ENCODE results near the gene CTSC. TPM values are rescaled to one million over a fixed set of nuclear protein-coding genes. Genes with fewer than 3 reads are reported as not detected.

CTSC gene
- total and polyA plus RNA-seq, 7 experiments from 2014 or later, result 26.9 to 174 (median 86.6) TPM

- ChIA-PET POLR2A (interaction anchor here (0.6 kb wide), 1 partner anchor 27 kb away, joined by 3 read pairs; no protein-coding TSS in a partner anchor), CTCF (no interaction called here)
- H3K4me1 Mint-ChIP-seq, result peaks cover 3 to 56% (median 15%) of the 10 kb centered on the region in 7 donors
- H3K9me3 Mint-ChIP-seq, result peaks cover 0 to 10% (median 0%) of the 10 kb centered on the region in 11 donors
- H3K36me3 Mint-ChIP-seq, result peaks cover 16 to 84% (median 68%) of the 10 kb centered on the region in 5 donors
- Histone ChIP-seq H3K4me1 (ENCODE audit: control insufficient read depth in 2 of 2, insufficient read depth in 2 of 2, low read length in 2 of 2) (peaks cover 0 to 13% of the 10 kb centered on the region in 2 donors), H3K9me3 (ENCODE audit: control insufficient read depth in 2 of 3, low read length in 3 of 3) (no peaks in the 10 kb centered on the region), H3K27ac (ENCODE audit: low read depth, low read length) (no peak overlapping the region), H3K36me3 (ENCODE audit: control insufficient read depth in 2 of 3, insufficient read depth in 3 of 3, low read length in 3 of 3) (peaks cover 0 to 20% (median 5%) of the 10 kb centered on the region in 3 experiments), H3K27me3 (ENCODE audit: control insufficient read depth in 2 of 2, insufficient read depth in 2 of 2, low read length in 2 of 2) (no peaks in the 10 kb centered on the region), H3K4me3 (ENCODE audit: low read length) (no peak overlapping the region)
- H3K4me3 Mint-ChIP-seq, result peak overlapping the region in 1 of 10 donors; percentile 12
- peak; percentile 72 for ATAC-seq
- intact Hi-C loops (cut with micrococcal nuclease), result loop anchor here in 1 of 2 donors (2.0 kb wide), 1 partner anchor 35 kb away; the partner anchor contains the start of gene CTSC
- H3K27me3 Mint-ChIP-seq, result no peaks in the 10 kb centered on the region
- H3K27ac Mint-ChIP-seq, result peak overlapping the region in 3 of 9 donors; percentile 35 to 73 (median 52)
- no peak for DNase-seq
These were observed 35.9 kb downstream of the CTSC start for GRCh38 chr11:88301488-88302140.

- DNase-seq (no peak), ATAC-seq (peak; percentile 42)
- Histone ChIP-seq H3K4me1 (ENCODE audit: control insufficient read depth in 2 of 2, insufficient read depth in 2 of 2, low read length in 2 of 2) (peaks cover 0 to 13% of the 10 kb centered on the region in 2 donors), H3K36me3 (ENCODE audit: control insufficient read depth in 2 of 3, insufficient read depth in 3 of 3, low read length in 3 of 3) (peaks cover 0 to 24% (median 1%) of the 10 kb centered on the region in 3 experiments), H3K27me3 (ENCODE audit: control insufficient read depth in 2 of 2, insufficient read depth in 2 of 2, low read length in 2 of 2) (no peaks in the 10 kb centered on the region), H3K27ac (ENCODE audit: low read depth, low read length) (no peak overlapping the region), H3K4me3 (ENCODE audit: low read length) (no peak overlapping the region), H3K9me3 (ENCODE audit: control insufficient read depth in 2 of 3, low read length in 3 of 3) (no peaks in the 10 kb centered on the region)
- Mint-ChIP-seq H3K36me3 (peaks cover 12 to 83% (median 64%) of the 10 kb centered on the region in 5 donors), H3K4me3 (peak overlapping the region in 1 of 10 donors; percentile 55), H3K9me3 (peaks cover 0 to 4% (median 0%) of the 10 kb centered on the region in 11 donors), H3K27me3 (no peaks in the 10 kb centered on the region), H3K4me1 (peaks cover 3 to 52% (median 15%) of the 10 kb centered on the region in 7 donors), H3K27ac (peak overlapping the region in 2 of 9 donors; percentile 13 to 73)
- intact Hi-C loops (cut with micrococcal nuclease), result no loop called here
- ChIA-PET CTCF (no interaction called here), POLR2A (no interaction called here)
These were observed 36.5 kb downstream of the CTSC start for GRCh38 chr11:88300888-88301487.

- no peak overlapping the region for H3K27ac ChIP-seq (ENCODE audit: low read depth, low read length)
- no peaks in the 10 kb centered on the region for H3K9me3 Mint-ChIP-seq
- H3K4me3 ChIP-seq (ENCODE audit: low read length), result no peak overlapping the region
- H3K9me3 ChIP-seq (ENCODE audit: control insufficient read depth in 2 of 3, low read length in 3 of 3), result no peaks in the 10 kb centered on the region
- ATAC-seq (no peak), DNase-seq (no peak)
- intact Hi-C loops (cut with micrococcal nuclease), result no loop called here
- no peaks in the 10 kb centered on the region for H3K27me3 Mint-ChIP-seq
- no peaks in the 10 kb centered on the region for H3K27me3 ChIP-seq (ENCODE audit: control insufficient read depth in 2 of 2, insufficient read depth in 2 of 2, low read length in 2 of 2)
- POLR2A ChIA-PET, result no interaction called here
- H3K4me1 ChIP-seq (ENCODE audit: control insufficient read depth in 2 of 2, insufficient read depth in 2 of 2, low read length in 2 of 2), result peaks cover 0 to 6% of the 10 kb centered on the region in 2 donors
- H3K36me3 ChIP-seq (ENCODE audit: control insufficient read depth in 2 of 3, insufficient read depth in 3 of 3, low read length in 3 of 3), result peaks cover 0 to 22% (median 22%) of the 10 kb centered on the region in 3 experiments
- peaks cover 11 to 82% (median 59%) of the 10 kb centered on the region in 5 donors for H3K36me3 Mint-ChIP-seq
- no peak overlapping the region for H3K4me3 Mint-ChIP-seq
- CTCF ChIA-PET, result no interaction called here
- peaks cover 0 to 37% (median 11%) of the 10 kb centered on the region in 7 donors for H3K4me1 Mint-ChIP-seq
- H3K27ac Mint-ChIP-seq, result no peak overlapping the region
These were observed 39.7 kb downstream of the CTSC start for GRCh38 chr11:88297863-88298262.

GRCh38 chr11:88297421-88297820 is 40.1 kb downstream of the CTSC start:
- DNase-seq, result no peak
- no peak overlapping the region for H3K4me3 Mint-ChIP-seq
- peaks cover 0 to 34% (median 10%) of the 10 kb centered on the region in 7 donors for H3K4me1 Mint-ChIP-seq
- Histone ChIP-seq H3K27ac (ENCODE audit: low read depth, low read length) (no peak overlapping the region), H3K36me3 (ENCODE audit: control insufficient read depth in 2 of 3, insufficient read depth in 3 of 3, low read length in 3 of 3) (peaks cover 0 to 22% (median 22%) of the 10 kb centered on the region in 3 experiments), H3K4me3 (ENCODE audit: low read length) (no peak overlapping the region), H3K27me3 (ENCODE audit: control insufficient read depth in 2 of 2, insufficient read depth in 2 of 2, low read length in 2 of 2) (no peaks in the 10 kb centered on the region), H3K9me3 (ENCODE audit: control insufficient read depth in 2 of 3, low read length in 3 of 3) (no peaks in the 10 kb centered on the region), H3K4me1 (ENCODE audit: control insufficient read depth in 2 of 2, insufficient read depth in 2 of 2, low read length in 2 of 2) (peaks cover 0 to 6% of the 10 kb centered on the region in 2 donors)
- ChIA-PET CTCF (no interaction called here), POLR2A (no interaction called here)
- no peaks in the 10 kb centered on the region for H3K27me3 Mint-ChIP-seq
- H3K9me3 Mint-ChIP-seq, result no peaks in the 10 kb centered on the region
- no peak for ATAC-seq
- H3K27ac Mint-ChIP-seq, result no peak overlapping the region
- intact Hi-C loops (cut with micrococcal nuclease), result no loop called here
- peaks cover 11 to 83% (median 60%) of the 10 kb centered on the region in 5 donors for H3K36me3 Mint-ChIP-seq

- Histone ChIP-seq H3K4me1 (ENCODE audit: control insufficient read depth in 2 of 2, insufficient read depth in 2 of 2, low read length in 2 of 2) (no peaks in the 10 kb centered on the region), H3K27ac (ENCODE audit: low read depth, low read length) (no peak overlapping the region), H3K9me3 (ENCODE audit: control insufficient read depth in 2 of 3, low read length in 3 of 3) (no peaks in the 10 kb centered on the region), H3K36me3 (ENCODE audit: control insufficient read depth in 2 of 3, insufficient read depth in 3 of 3, low read length in 3 of 3) (peaks cover 0 to 26% (median 18%) of the 10 kb centered on the region in 3 experiments), H3K27me3 (ENCODE audit: control insufficient read depth in 2 of 2, insufficient read depth in 2 of 2, low read length in 2 of 2) (no peaks in the 10 kb centered on the region), H3K4me3 (ENCODE audit: low read length) (no peak overlapping the region)
- no peaks in the 10 kb centered on the region for H3K27me3 Mint-ChIP-seq
- ChIA-PET POLR2A (interaction anchor here (0.6 kb wide), 1 partner anchor 179 kb away, joined by 3 read pairs; no protein-coding TSS in a partner anchor), CTCF (interaction anchor here (1.5 kb wide), 1 partner anchor 10 kb away, joined by 4 read pairs; no protein-coding TSS in a partner anchor)
- H3K4me3 Mint-ChIP-seq, result no peak overlapping the region
- no peaks in the 10 kb centered on the region for H3K9me3 Mint-ChIP-seq
- peaks cover 7 to 79% (median 52%) of the 10 kb centered on the region in 5 donors for H3K36me3 Mint-ChIP-seq
- peaks cover 0 to 19% (median 9%) of the 10 kb centered on the region in 7 donors for H3K4me1 Mint-ChIP-seq
- H3K27ac Mint-ChIP-seq, result no peak overlapping the region
- DNase-seq, result no peak
- no peak for ATAC-seq
- intact Hi-C loops (cut with micrococcal nuclease), result no loop called here
These were observed 42.5 kb downstream of the CTSC start for GRCh38 chr11:88295028-88295427.

- Histone ChIP-seq H3K36me3 (ENCODE audit: control insufficient read depth in 2 of 3, insufficient read depth in 3 of 3, low read length in 3 of 3) (peaks cover 0 to 27% (median 8%) of the 10 kb centered on the region in 3 experiments), H3K27ac (ENCODE audit: low read depth, low read length) (no peak overlapping the region), H3K4me1 (ENCODE audit: control insufficient read depth in 2 of 2, insufficient read depth in 2 of 2, low read length in 2 of 2) (no peaks in the 10 kb centered on the region), H3K4me3 (ENCODE audit: low read length) (no peak overlapping the region), H3K9me3 (ENCODE audit: control insufficient read depth in 2 of 3, low read length in 3 of 3) (no peaks in the 10 kb centered on the region), H3K27me3 (ENCODE audit: control insufficient read depth in 2 of 2, insufficient read depth in 2 of 2, low read length in 2 of 2) (no peaks in the 10 kb centered on the region)
- no peaks in the 10 kb centered on the region for H3K27me3 Mint-ChIP-seq
- DNase-seq (no peak), ATAC-seq (no peak)
- CTCF ChIA-PET, result no interaction called here
- H3K36me3 Mint-ChIP-seq, result peaks cover 7 to 82% (median 56%) of the 10 kb centered on the region in 5 donors
- POLR2A ChIA-PET, result no interaction called here
- no peaks in the 10 kb centered on the region for H3K9me3 Mint-ChIP-seq
- peaks cover 0 to 18% (median 5%) of the 10 kb centered on the region in 7 donors for H3K4me1 Mint-ChIP-seq
- intact Hi-C loops (cut with micrococcal nuclease), result no loop called here
- H3K4me3 Mint-ChIP-seq, result no peak overlapping the region
- H3K27ac Mint-ChIP-seq, result no peak overlapping the region
These were observed 43.6 kb downstream of the CTSC start for GRCh38 chr11:88293931-88294330.

All from naive thymus-derived CD4-positive, alpha-beta T cell (primary cell).